CD14-positive monocyte (primary cell): ENCODE data around the gene CST9L. TPM values are rescaled to one million over a fixed set of nuclear protein-coding genes. Genes with fewer than 3 reads are reported as not detected.
A peak's percentile ranks its signal among the peaks of the same experiment; 100 is the strongest.

Experiments used
- DNase-seq, 3 donors: peaks; one replicate each; pipeline ENCODE4 v3.0.0-alpha.2; 2011 to 2022
- H2AFZ ChIP-seq: 2 replicates; pipeline ENCODE4 v1.6.0; 2012; ENCODE audit warnings: mild to moderate bottlenecking, low read depth, low read length, inconsistent platforms; ENCODE audit not compliant: insufficient read depth, poor library complexity, severe bottlenecking
- H3K27ac ChIP-seq, 2 donors: 1 replicate in 1 of 2; 2 replicates in 1 of 2; pipeline ENCODE4 v1.5.1; 2012 to 2013; ENCODE audit warnings: low read length in 2 of 2, control low read depth in 1 of 2, inconsistent platforms in 1 of 2, low read depth in 1 of 2, mild to moderate bottlenecking in 1 of 2
- H3K27me3 ChIP-seq, 2 donors: one replicate each; pipeline versions ENCODE4 v1.6.0 to v1.6.1; 2011 to 2013; ENCODE audit warnings: low read length in 2 of 2; ENCODE audit not compliant: control insufficient read depth in 2 of 2, insufficient read depth in 2 of 2
- H3K36me3 ChIP-seq, 2 donors: replicated peaks in 1 of 2; 1 replicate in 1 of 2; 2 replicates in 1 of 2; pipeline versions ENCODE4 v1.5.1 to v1.6.1; 2012 to 2013; ENCODE audit warnings: low read length in 2 of 2, control low read depth in 1 of 2, inconsistent platforms in 1 of 2, mild to moderate bottlenecking in 1 of 2; ENCODE audit not compliant: insufficient read depth in 2 of 2, control insufficient read depth in 1 of 2
- H3K4me1 ChIP-seq, 2 donors: 1 replicate in 1 of 2; 2 replicates in 1 of 2; pipeline versions ENCODE4 v1.5.1 to v1.6.1; 2012 to 2013; ENCODE audit warnings: low read length in 2 of 2, control low read depth in 1 of 2, inconsistent platforms in 1 of 2, mild to moderate bottlenecking in 1 of 2, moderate library complexity in 1 of 2; ENCODE audit not compliant: insufficient read depth in 2 of 2, control insufficient read depth in 1 of 2
- H3K4me2 ChIP-seq: replicated peaks from 2 replicates; pipeline ENCODE3; 2012; ENCODE audit warnings: low read length, moderate library complexity, mild to moderate bottlenecking; ENCODE audit not compliant: poor library complexity, severe bottlenecking; ENCODE audit errors: extremely low read depth
- H3K4me3 ChIP-seq, 3 experiments: fragments of 200-600 bp in 1 of 3; sonication (generic) in 1 of 3; replicated peaks in 1 of 3; 1 replicate in 2 of 3; 2 replicates in 1 of 3; pipeline ENCODE4 v1.5.1; 2011 to 2013; ENCODE audit warnings: low read length in 3 of 3, mild to moderate bottlenecking in 3 of 3, control low read depth in 2 of 3, low read depth in 2 of 3, inconsistent platforms in 1 of 3, moderate library complexity in 1 of 3
- H3K79me2 ChIP-seq: 2 replicates; pipeline ENCODE4 v1.6.0; 2012; ENCODE audit warnings: mild to moderate bottlenecking, control low read depth, inconsistent platforms, low read length, moderate library complexity; ENCODE audit not compliant: insufficient read depth
- H3K9ac ChIP-seq: 2 replicates; pipeline ENCODE4 v1.6.0; 2017; ENCODE audit warnings: low read length, mild to moderate bottlenecking; ENCODE audit not compliant: insufficient read depth, poor library complexity, severe bottlenecking
- H3K9me3 ChIP-seq, 2 donors: replicated peaks in 1 of 2; 1 replicate in 1 of 2; 2 replicates in 1 of 2; pipeline versions ENCODE4 v1.5.1 to v1.6.1; 2012 to 2013; ENCODE audit warnings: low read length in 2 of 2, control low read depth in 1 of 2; ENCODE audit not compliant: control insufficient read depth in 1 of 2, insufficient read depth in 1 of 2
- H4K20me1 ChIP-seq: 2 replicates; pipeline ENCODE4 v1.6.0; 2012; ENCODE audit warnings: mild to moderate bottlenecking, low read length, control low read depth, moderate library complexity; ENCODE audit not compliant: insufficient read depth
- H3K27ac Mint-ChIP-seq, 7 donors: one replicate each; pipeline ENCODE4 v1.8.0; 2020; ENCODE audit warnings: mild to moderate bottlenecking in 7 of 7, mixed read lengths in 7 of 7, moderate library complexity in 6 of 7, inconsistent platforms in 2 of 7
- H3K27me3 Mint-ChIP-seq, 3 donors: one replicate each; pipeline ENCODE4 v1.8.0; 2021 to 2022; ENCODE audit warnings: low read depth in 3 of 3, mild to moderate bottlenecking in 3 of 3, mixed read lengths in 3 of 3, moderate library complexity in 3 of 3, inconsistent platforms in 1 of 3
- H3K36me3 Mint-ChIP-seq, 2 donors: one replicate each; pipeline ENCODE4 v1.8.0; 2020; ENCODE audit warnings: mixed read lengths in 2 of 2, inconsistent platforms in 1 of 2, mild to moderate bottlenecking in 1 of 2
- H3K4me1 Mint-ChIP-seq: one replicate; pipeline ENCODE4 v1.8.0; 2020; ENCODE audit warnings: mild to moderate bottlenecking, mixed read lengths
- H3K4me3 Mint-ChIP-seq, 2 donors: one replicate each; pipeline ENCODE4 v1.8.0; 2020; ENCODE audit warnings: mild to moderate bottlenecking in 2 of 2, mixed read lengths in 2 of 2, moderate library complexity in 1 of 2
- H3K9me3 Mint-ChIP-seq, 7 donors: one replicate each; pipeline ENCODE4 v1.8.0; 2020 to 2022; ENCODE audit warnings: mixed read lengths in 7 of 7, mild to moderate bottlenecking in 6 of 7, moderate library complexity in 6 of 7, inconsistent platforms in 2 of 7
- WGBS: methylation state at CpG from one replicate; pipeline ENCODE4 v1.1.5; 2013; ENCODE audit warnings: missing lambda C conversion rate; ENCODE audit not compliant: insufficient coverage; 5-methylcytosine and 5-hydroxymethylcytosine counted together
- intact Hi-C, 2 donors: fragments of 100-400 bp; cut with micrococcal nuclease; formaldehyde crosslinking; loops; one replicate each; pipeline versions ENCODE4 v1.15.0 to v1.15.1; 2023
- polyA plus RNA-seq, 3 donors: library from polyadenylated mRNA; depleted of rRNA in 1 of 3; unstranded in 2 of 3; stranded (reverse) in 1 of 3; fragments of 300-500 nt in 2 of 3; fragments of >200 nt in 1 of 3; fragmentation: Illumina TruSeq in 2 of 3; gene quantifications; 1 replicate in 2 of 3; 2 replicates in 1 of 3; pipeline ENCODE4 v1.2.3, GENCODE V29; 2012 to 2021
- TF ChIP-seq, protein P1 (sequence below): fragments of 200-600 bp; IDR thresholded peaks from one replicate; pipeline ENCODE4 v1.8.0; 2022; ENCODE audit warnings: antibody characterized with exemption, mild to moderate bottlenecking

Gene CST9L
- polyA plus RNA-seq, 3 donors, result not detected

DNA sequence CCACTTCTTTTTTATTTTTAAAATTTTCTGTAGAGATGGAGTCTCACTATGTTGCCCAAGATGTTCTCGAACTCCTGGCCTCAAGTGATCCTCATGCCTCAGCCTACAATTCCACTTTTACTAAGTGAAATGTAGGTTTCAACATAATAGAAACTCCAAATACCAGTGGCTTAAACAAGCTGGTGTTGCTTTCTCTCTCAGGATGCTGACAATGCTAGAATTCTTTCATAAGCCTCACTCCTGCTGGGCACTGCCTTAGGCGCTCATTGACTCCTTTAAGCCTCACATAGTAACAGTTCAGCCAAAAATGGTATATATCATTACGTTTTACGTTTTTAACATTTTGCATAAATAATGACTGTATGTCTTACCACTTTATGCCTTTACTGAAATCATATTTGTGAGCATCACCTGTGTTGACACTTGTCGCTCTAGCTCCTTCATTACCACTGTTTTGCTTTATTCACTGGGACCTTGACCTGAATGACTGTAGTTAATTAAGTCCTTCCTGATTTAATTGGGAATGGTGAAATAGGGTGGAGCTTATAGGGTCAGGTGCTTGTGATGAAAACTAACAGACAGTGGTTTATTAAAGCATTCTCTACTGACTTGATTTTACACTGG is 41.3 kb upstream of the CST9L start:
- Histone ChIP-seq H3K4me3 (no peak overlapping the region), H3K9me3 (no peaks in the 10 kb centered on the region), H3K9ac (no peak overlapping the region), H4K20me1 (no peaks in the 10 kb centered on the region), H3K27ac (no peak overlapping the region), H2AFZ (no peak overlapping the region), H3K27me3 (no peaks in the 10 kb centered on the region), H3K79me2 (no peaks in the 10 kb centered on the region), H3K36me3 (no peaks in the 10 kb centered on the region), H3K4me2 (no peak overlapping the region), H3K4me1 (peaks cover 4% of the 10 kb centered on the region in 2 donors)
- WGBS, result 100% methylated on average over 1 of the region's 5 CpGs
- intact Hi-C loops, result no loop called here
- Mint-ChIP-seq H3K4me1 (peaks cover 16% of the 10 kb centered on the region), H3K4me3 (no peak overlapping the region), H3K27me3 (peaks cover 2 to 9% (median 4%) of the 10 kb centered on the region in 3 donors), H3K27ac (no peak overlapping the region), H3K36me3 (no peaks in the 10 kb centered on the region), H3K9me3 (peaks cover 0 to 1% (median 0%) of the 10 kb centered on the region in 7 donors)
- no peak for DNase-seq
- TF ChIP-seq, protein P1, sequence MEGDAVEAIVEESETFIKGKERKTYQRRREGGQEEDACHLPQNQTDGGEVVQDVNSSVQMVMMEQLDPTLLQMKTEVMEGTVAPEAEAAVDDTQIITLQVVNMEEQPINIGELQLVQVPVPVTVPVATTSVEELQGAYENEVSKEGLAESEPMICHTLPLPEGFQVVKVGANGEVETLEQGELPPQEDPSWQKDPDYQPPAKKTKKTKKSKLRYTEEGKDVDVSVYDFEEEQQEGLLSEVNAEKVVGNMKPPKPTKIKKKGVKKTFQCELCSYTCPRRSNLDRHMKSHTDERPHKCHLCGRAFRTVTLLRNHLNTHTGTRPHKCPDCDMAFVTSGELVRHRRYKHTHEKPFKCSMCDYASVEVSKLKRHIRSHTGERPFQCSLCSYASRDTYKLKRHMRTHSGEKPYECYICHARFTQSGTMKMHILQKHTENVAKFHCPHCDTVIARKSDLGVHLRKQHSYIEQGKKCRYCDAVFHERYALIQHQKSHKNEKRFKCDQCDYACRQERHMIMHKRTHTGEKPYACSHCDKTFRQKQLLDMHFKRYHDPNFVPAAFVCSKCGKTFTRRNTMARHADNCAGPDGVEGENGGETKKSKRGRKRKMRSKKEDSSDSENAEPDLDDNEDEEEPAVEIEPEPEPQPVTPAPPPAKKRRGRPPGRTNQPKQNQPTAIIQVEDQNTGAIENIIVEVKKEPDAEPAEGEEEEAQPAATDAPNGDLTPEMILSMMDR, result no peak

DNA sequence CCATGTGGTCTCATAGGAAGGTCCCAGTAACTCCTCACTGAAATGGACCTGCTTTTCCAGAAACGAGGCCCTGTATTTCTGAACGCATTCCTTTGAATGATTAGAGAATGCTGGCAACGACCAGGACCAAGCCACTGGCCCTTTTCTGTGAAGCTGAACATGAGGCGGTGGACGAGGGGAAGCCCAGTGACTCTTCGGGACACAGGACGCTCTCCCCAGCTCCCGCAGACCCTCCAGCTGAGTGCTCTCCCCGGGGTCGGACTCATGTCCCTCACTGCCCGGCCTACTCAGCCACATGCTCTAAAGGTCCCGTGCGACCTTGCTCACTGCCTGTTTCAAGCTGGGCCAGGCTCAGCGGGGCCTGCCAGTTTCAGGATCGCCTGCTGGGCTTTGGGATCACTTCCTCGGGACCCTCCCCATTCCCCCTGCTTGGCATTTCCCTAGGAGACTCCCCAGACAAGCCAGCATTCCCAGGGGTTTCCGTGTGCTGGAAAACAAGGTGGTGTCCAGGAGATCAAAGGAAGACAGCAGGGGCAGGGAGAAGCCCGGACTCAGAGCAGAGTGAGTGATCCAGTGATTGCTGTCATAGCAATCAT is 40.1 kb upstream of the CST9L start:
- TF ChIP-seq, protein P1, result no peak
- 95% methylated on average over 16 of the region's 18 CpGs for WGBS
- H3K9me3 Mint-ChIP-seq, result peaks cover 0 to 1% (median 0%) of the 10 kb centered on the region in 7 donors
- Histone ChIP-seq H2AFZ (no peak overlapping the region), H3K9ac (no peak overlapping the region), H3K27me3 (no peaks in the 10 kb centered on the region), H4K20me1 (no peaks in the 10 kb centered on the region), H3K4me1 (peaks cover 5 to 7% of the 10 kb centered on the region in 2 donors), H3K4me2 (no peak overlapping the region), H3K27ac (no peak overlapping the region), H3K9me3 (no peaks in the 10 kb centered on the region), H3K4me3 (no peak overlapping the region), H3K36me3 (no peaks in the 10 kb centered on the region), H3K79me2 (no peaks in the 10 kb centered on the region)
- intact Hi-C loops, result no loop called here
- peak overlapping the region in 1 of 7 donors; percentile 75 for H3K27ac Mint-ChIP-seq
- H3K4me3 Mint-ChIP-seq, result no peak overlapping the region
- no peak for DNase-seq
- H3K36me3 Mint-ChIP-seq, result no peaks in the 10 kb centered on the region
- H3K27me3 Mint-ChIP-seq, result peaks cover 8 to 15% (median 10%) of the 10 kb centered on the region in 3 donors
- peaks cover 15% of the 10 kb centered on the region for H3K4me1 Mint-ChIP-seq
